Left hindlimb (tissue), 1 donor: ENCODE measurements around the gene SOBP.

Source experiments
- DNase-seq: peaks from one replicate; pipeline ENCODE4 v3.0.0-alpha.2; 2018

The SOBP gene

GRCh38 chr6:107699254-107699653, 209.3 kb downstream of the SOBP start:
- no peak for DNase-seq

GRCh38 chr6:107699697-107700325, 209.9 kb downstream of the SOBP start:
- no peak for DNase-seq

- no peak for DNase-seq
Measured at GRCh38 chr6:107703606-107704005, 213.7 kb downstream of the SOBP start.

GRCh38 chr6:107704347-107705013, 214.6 kb downstream of the SOBP start:
- no peak for DNase-seq

GRCh38 chr6:107706516-107707115, 216.7 kb downstream of the SOBP start:
- DNase-seq = no peak

GRCh38 chr6:107707346-107708275, 217.7 kb downstream of the SOBP start:
- DNase-seq = no peak

- no peak for DNase-seq
Measured at GRCh38 chr6:107708435-107708834, 218.5 kb downstream of the SOBP start.

GRCh38 chr6:107709341-107709740, 219.4 kb downstream of the SOBP start:
- DNase-seq = no peak
